ENCODE results near the gene SYT12.

Gene SYT12

DNA sequence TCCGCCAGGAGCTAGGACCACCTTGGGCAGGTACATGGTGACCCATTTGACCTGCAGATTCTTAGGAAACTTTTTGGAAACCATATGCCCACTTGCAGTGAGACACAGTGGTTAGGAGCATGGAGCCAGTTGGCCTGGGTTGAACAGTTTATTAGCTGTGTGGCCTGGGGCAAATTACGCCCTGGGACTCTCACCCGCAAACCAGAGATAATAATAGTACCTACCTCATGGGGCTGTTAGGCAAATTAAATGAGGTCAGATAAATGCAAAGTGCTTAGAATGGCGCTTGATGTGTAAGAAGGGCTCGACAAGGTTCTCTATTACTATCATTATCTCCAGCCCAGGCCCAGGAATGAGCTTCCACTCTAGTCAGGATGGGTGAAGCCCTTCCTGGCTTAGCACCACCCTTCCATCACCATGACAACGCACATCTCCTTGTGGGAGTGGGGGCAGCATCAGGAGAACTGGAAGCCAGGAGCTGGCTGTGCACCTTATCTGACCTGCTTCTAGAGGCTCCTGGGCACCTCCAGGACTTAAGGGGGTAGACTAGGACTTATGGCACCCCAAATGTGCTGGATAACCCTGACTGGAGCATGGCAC lies 5.1 kb downstream of the SYT12 start:
- no CpG with 5 or more reads among the region's 6 CpGs for WGBS (ENCODE audit: insufficient coverage, insufficient read length)
- Histone ChIP-seq H3K27ac (ENCODE audit: low read length) (no peak overlapping the region), H3K9me3 (ENCODE audit: control insufficient read depth, insufficient read depth, low read length) (no peaks in the 10 kb centered on the region), H3K27me3 (ENCODE audit: control insufficient read depth, insufficient read depth, low read length) (peaks cover 11% of the 10 kb centered on the region), H3K4me3 (ENCODE audit: low read length) (no peak overlapping the region), H3K36me3 (ENCODE audit: control insufficient read depth, insufficient read depth, low read length) (no peaks in the 10 kb centered on the region), H3K4me1 (ENCODE audit: control insufficient read depth, insufficient read depth, low read length) (peaks cover 7% of the 10 kb centered on the region; the same call in 1 of the 2 replicates)
- DNase-seq (ENCODE audit: low read depth, low spot score) = no peak

DNA sequence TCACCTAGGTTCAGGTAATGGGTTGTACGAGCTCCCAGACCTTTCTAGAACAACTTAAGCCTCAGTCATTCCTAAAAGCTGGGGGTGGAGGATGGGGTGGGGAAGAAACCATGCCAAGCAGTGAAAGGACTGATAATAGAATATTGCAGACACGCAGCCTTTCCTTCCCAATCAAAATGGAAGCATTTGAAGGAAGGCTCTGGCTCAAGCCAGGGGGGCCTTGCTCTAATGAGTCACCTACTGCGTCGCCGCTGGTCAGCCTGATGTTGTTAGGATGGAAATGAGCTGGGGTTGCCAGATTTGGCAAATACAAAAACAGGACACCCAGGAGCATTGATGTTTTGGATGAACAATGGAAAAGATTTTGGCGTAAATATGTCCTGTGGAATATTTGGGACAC lies 6.2 kb downstream of the SYT12 start:
- Histone ChIP-seq H3K27ac (ENCODE audit: low read length) (no peak overlapping the region), H3K4me3 (ENCODE audit: low read length) (no peak overlapping the region), H3K27me3 (ENCODE audit: control insufficient read depth, insufficient read depth, low read length) (peaks cover 5% of the 10 kb centered on the region), H3K4me1 (ENCODE audit: control insufficient read depth, insufficient read depth, low read length) (peaks cover 4% of the 10 kb centered on the region; the same call in 1 of the 2 replicates), H3K36me3 (ENCODE audit: control insufficient read depth, insufficient read depth, low read length) (no peaks in the 10 kb centered on the region), H3K9me3 (ENCODE audit: control insufficient read depth, insufficient read depth, low read length) (no peaks in the 10 kb centered on the region)
- no CpG with 5 or more reads among the region's 6 CpGs for WGBS (ENCODE audit: insufficient coverage, insufficient read length)
- no peak for DNase-seq (ENCODE audit: low read depth, low spot score)

DNA sequence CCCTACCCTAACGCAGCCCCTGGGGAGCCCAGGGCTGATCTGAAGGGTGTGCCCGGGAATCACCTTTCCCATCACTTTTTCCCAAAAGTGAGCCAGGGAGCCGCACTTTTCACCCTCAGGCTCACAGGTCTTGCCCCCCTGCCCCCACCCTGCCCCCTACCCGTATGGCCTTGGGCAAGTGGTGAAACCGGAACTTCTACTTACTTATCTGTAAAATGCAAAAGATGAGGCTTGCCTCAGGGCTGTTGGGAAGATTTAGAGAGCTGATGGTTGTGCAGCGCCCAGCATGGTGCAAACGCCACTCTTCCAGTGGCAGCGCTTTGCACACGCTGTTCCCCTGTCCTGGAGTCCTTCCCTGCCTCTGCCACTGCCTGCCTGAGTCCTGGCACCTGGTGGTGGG lies 8.0 kb downstream of the SYT12 start:
- no CpG with 5 or more reads among the region's 9 CpGs for WGBS (ENCODE audit: insufficient coverage, insufficient read length)

DNA sequence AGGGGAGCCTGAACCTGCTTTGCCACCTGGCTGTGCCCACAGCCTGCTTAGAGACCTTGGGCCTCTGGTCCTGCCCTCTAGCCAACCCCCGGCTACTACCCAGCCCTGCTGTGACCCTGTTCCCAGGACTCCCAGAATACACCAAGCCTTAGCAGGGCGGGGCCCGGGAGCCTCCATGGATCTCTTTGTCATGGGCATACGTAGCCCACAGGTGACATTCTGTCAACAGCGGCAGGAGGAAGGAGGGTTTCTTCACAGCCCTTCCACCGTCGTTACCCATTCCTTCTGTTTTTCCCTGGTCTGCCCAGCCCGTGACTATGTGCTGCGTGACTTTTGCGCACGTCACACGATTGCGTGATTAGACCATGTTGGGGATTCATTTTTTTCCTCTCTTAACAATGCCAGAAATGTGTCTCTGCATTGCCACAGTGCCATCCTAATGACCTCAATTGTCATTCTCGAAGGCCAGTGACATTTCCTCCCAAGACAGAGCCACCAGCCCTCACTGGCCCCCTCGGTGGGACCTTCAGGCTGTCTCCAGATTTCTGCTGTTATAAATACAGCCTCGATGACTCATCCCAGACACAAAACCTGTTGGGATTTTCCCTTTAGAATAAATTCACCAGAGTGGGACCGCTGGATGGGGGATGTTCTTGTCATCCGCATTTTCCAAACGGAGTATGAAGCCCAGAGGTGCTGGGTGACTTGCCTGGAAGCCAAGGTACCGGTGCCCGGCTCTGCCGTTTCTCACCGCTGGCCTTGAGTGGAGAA lies 9.0 kb downstream of the SYT12 start:
- no peak overlapping the region for H3K4me3 ChIP-seq (ENCODE audit: low read length)
- H3K9me3 ChIP-seq (ENCODE audit: control insufficient read depth, insufficient read depth, low read length) = no peaks in the 10 kb centered on the region
- DNase-seq (ENCODE audit: low read depth, low spot score) = no peak
- no peak overlapping the region for H3K27ac ChIP-seq (ENCODE audit: low read length)
- WGBS (ENCODE audit: insufficient coverage, insufficient read length) = no CpG with 5 or more reads among the region's 23 CpGs
- no peaks in the 10 kb centered on the region for H3K27me3 ChIP-seq (ENCODE audit: control insufficient read depth, insufficient read depth, low read length)
- peaks cover 4% of the 10 kb centered on the region; the same call in 1 of the 2 replicates for H3K4me1 ChIP-seq (ENCODE audit: control insufficient read depth, insufficient read depth, low read length)
- H3K36me3 ChIP-seq (ENCODE audit: control insufficient read depth, insufficient read depth, low read length) = no peaks in the 10 kb centered on the region

More for the DNA sequence above, 8.0 kb downstream of the SYT12 start:
- Histone ChIP-seq H3K4me3 (ENCODE audit: low read length) (no peak overlapping the region), H3K9me3 (ENCODE audit: control insufficient read depth, insufficient read depth, low read length) (no peaks in the 10 kb centered on the region), H3K36me3 (ENCODE audit: control insufficient read depth, insufficient read depth, low read length) (no peaks in the 10 kb centered on the region), H3K27me3 (ENCODE audit: control insufficient read depth, insufficient read depth, low read length) (no peaks in the 10 kb centered on the region), H3K27ac (ENCODE audit: low read length) (no peak overlapping the region), H3K4me1 (ENCODE audit: control insufficient read depth, insufficient read depth, low read length) (peaks cover 4% of the 10 kb centered on the region; the same call in 1 of the 2 replicates)
- no peak for DNase-seq (ENCODE audit: low read depth, low spot score)

DNA sequence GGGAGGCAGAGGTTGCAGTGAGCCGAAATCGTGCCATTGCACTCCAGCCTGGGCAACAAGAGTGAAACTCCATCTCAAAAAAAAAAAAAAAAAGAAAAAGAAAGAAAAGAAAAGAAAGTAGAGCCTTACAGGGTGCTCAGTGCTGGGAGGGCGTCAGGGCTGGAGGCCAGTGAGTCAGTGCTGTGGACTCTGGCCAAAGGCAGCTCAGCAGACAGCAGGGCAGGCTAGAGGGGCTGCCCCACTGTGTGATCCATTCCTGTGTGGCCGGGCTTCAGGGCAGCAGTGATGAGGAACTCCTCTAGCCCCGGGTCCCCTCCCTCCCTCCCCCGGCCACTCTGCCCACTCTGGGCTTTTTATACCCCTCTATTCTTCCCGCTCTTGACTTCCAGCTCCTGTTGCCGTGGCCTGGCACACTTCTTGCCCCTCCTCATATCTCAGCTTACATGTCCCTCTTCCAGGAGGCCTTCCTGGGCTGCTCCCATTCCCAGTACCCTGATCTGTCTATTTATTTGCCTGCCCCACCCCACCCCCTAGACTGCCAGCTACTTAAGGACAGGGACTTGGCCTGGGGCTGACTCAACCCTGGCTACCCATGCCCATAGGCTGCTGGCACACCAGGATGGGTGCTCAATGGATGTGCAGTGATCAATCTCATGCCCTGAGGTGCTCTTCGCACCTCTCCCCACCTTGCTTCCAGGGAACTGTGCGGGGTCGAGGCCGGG lies 10.1 kb downstream of the SYT12 start:
- Histone ChIP-seq H3K27ac (ENCODE audit: low read length) (no peak overlapping the region), H3K4me3 (ENCODE audit: low read length) (no peak overlapping the region), H3K9me3 (ENCODE audit: control insufficient read depth, insufficient read depth, low read length) (no peaks in the 10 kb centered on the region), H3K36me3 (ENCODE audit: control insufficient read depth, insufficient read depth, low read length) (no peaks in the 10 kb centered on the region), H3K27me3 (ENCODE audit: control insufficient read depth, insufficient read depth, low read length) (no peaks in the 10 kb centered on the region), H3K4me1 (ENCODE audit: control insufficient read depth, insufficient read depth, low read length) (peaks cover 4% of the 10 kb centered on the region; the same call in 1 of the 2 replicates)
- WGBS (ENCODE audit: insufficient coverage, insufficient read length) = no CpG with 5 or more reads among the region's 12 CpGs
- DNase-seq (ENCODE audit: low read depth, low spot score) = no peak

DNA sequence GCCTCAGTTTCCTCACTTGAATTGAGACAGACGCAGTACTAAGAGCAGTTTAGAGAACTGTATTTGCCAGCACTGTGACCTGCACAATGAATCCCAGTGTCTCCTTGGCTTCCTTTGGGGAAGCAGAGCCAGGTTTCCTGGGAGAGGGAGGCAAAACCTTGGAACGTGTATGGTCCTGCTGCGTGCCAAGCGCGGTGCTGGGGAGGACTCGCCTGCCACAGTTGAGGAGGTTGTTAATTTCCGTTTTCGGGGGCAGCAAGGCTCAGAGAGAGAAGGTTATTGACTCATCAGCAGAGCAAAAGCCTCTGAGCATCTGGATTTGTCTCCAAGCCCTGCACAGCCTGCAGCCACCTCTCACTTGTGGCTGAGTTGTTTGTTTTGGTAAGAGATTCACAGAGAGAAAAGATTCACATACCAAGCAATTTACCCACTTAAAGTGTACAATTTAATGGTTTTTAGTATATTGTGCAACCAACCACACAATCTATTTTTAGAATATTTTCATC lies 10.8 kb downstream of the SYT12 start:
- Histone ChIP-seq H3K36me3 (ENCODE audit: control insufficient read depth, insufficient read depth, low read length) (no peaks in the 10 kb centered on the region), H3K4me3 (ENCODE audit: low read length) (no peak overlapping the region), H3K9me3 (ENCODE audit: control insufficient read depth, insufficient read depth, low read length) (no peaks in the 10 kb centered on the region), H3K27ac (ENCODE audit: low read length) (no peak overlapping the region), H3K4me1 (ENCODE audit: control insufficient read depth, insufficient read depth, low read length) (peaks cover 4% of the 10 kb centered on the region; the same call in 1 of the 2 replicates), H3K27me3 (ENCODE audit: control insufficient read depth, insufficient read depth, low read length) (no peaks in the 10 kb centered on the region)
- no peak for DNase-seq (ENCODE audit: low read depth, low spot score)
- WGBS (ENCODE audit: insufficient coverage, insufficient read length) = no CpG with 5 or more reads among the region's 8 CpGs

DNA sequence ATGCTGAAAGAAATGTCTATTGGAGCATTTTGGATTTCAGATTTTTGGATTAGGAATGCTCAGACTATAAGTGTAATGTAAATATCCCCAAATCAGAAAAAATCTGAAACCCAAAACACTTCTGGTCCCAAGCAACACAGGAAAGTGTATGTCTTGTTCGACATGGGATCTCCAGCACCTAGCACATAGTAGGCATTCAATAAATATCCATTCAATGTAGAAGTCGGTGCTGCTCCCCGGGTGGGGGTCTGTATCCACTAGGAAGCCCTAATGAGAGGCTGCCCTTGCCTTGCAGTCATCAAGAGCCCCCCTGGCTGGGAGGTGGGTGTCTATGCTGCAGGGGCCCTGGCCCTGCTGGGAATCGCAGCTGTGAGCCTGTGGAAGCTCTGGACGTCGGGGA lies 11.4 kb downstream of the SYT12 start:
- Histone ChIP-seq H3K27me3 (ENCODE audit: control insufficient read depth, insufficient read depth, low read length) (no peaks in the 10 kb centered on the region), H3K36me3 (ENCODE audit: control insufficient read depth, insufficient read depth, low read length) (no peaks in the 10 kb centered on the region), H3K4me3 (ENCODE audit: low read length) (no peak overlapping the region), H3K27ac (ENCODE audit: low read length) (no peak overlapping the region), H3K4me1 (ENCODE audit: control insufficient read depth, insufficient read depth, low read length) (peaks cover 4% of the 10 kb centered on the region; the same call in 1 of the 2 replicates), H3K9me3 (ENCODE audit: control insufficient read depth, insufficient read depth, low read length) (no peaks in the 10 kb centered on the region)
- WGBS (ENCODE audit: insufficient coverage, insufficient read length) = no CpG with 5 or more reads among the region's 6 CpGs
- DNase-seq (ENCODE audit: low read depth, low spot score) = no peak

DNA sequence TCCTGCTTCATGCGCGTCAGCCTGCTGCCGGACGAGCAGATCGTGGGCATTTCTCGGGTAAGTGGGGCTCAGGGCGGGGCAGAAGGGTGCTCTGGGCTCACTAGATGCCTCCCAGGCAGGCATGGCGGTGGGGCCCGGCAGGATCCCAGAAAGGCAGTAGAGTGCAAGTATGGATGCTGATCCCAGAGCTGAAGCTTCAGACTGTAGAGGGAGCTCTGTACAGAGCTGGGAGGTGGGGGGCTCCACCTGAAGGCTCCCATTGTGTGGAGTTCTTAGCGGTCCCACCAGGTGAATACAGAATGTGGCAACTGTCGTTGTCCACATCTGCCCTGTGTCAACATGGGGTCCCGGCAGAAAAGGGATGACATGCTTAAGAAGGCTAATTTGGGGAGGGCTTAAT lies 17.2 kb downstream of the SYT12 start:
- WGBS (ENCODE audit: insufficient coverage, insufficient read length) = no CpG with 5 or more reads among the region's 12 CpGs
- no peak overlapping the region for H3K27ac ChIP-seq (ENCODE audit: low read length)
- no peak overlapping the region for H3K4me3 ChIP-seq (ENCODE audit: low read length)
- DNase-seq (ENCODE audit: low read depth, low spot score) = no peak
- no peaks in the 10 kb centered on the region for H3K4me1 ChIP-seq (ENCODE audit: control insufficient read depth, insufficient read depth, low read length)
- no peaks in the 10 kb centered on the region for H3K27me3 ChIP-seq (ENCODE audit: control insufficient read depth, insufficient read depth, low read length)
- no peaks in the 10 kb centered on the region for H3K36me3 ChIP-seq (ENCODE audit: control insufficient read depth, insufficient read depth, low read length)
- no peaks in the 10 kb centered on the region for H3K9me3 ChIP-seq (ENCODE audit: control insufficient read depth, insufficient read depth, low read length)

DNA sequence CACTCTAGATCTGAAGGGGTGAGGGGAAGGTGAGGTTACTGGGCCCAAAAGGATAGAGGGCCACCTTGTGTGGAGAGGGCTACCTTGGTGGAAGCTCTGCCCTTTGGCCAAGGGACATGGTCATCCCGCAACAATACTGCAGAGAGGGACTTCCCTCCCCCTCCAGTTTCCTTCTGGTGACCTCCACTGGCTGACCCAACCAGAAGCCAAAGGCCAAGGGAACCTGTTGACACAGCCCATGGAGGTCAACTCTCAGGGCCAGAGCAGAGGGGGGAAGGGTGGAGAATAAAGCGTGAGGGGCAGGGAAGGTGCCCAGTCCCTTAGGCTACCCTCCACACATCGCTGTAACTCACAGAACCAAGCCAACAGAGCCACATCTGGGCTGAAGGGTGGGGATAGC lies 18.7 kb downstream of the SYT12 start:
- Histone ChIP-seq H3K9me3 (ENCODE audit: control insufficient read depth, insufficient read depth, low read length) (no peaks in the 10 kb centered on the region), H3K4me3 (ENCODE audit: low read length) (no peak overlapping the region), H3K27me3 (ENCODE audit: control insufficient read depth, insufficient read depth, low read length) (no peaks in the 10 kb centered on the region), H3K4me1 (ENCODE audit: control insufficient read depth, insufficient read depth, low read length) (no peaks in the 10 kb centered on the region), H3K36me3 (ENCODE audit: control insufficient read depth, insufficient read depth, low read length) (no peaks in the 10 kb centered on the region), H3K27ac (ENCODE audit: low read length) (no peak overlapping the region)
- no CpG with 5 or more reads among the region's 3 CpGs for WGBS (ENCODE audit: insufficient coverage, insufficient read length)
- DNase-seq (ENCODE audit: low read depth, low spot score) = no peak

DNA sequence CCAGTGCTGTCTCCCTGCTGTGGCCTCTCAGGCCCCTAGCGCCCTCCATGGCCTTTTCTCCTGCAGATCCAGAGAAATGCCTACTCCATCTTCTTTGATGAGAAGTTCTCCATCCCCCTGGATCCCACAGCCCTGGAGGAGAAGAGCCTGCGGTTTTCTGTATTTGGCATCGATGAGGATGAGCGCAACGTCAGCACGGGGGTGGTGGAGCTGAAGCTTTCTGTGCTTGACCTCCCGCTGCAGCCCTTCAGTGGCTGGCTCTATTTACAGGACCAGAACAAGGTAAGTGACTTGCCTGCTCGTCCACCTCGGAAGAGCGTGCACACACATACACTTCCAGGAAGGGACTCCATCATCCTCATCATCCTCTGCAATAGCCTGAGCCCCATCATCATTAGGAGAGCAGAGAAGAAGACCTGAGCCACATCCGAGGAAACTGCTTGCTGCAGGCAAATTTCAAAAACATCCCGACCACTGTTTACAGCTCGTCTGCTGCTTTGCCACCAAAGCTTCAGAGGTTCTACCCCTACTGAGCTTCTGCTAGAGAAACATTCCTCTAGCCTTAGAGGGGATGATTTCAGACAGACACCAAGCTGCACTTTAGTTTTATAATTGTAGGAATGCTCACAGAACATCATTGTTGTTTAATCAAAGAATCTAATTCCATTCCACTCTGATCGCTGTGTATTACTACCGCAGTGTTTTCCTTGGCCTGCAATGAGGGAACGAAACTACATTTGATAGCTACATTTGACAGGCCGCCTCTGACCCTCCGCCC lies 20.8 kb downstream of the SYT12 start:
- no peak overlapping the region for H3K27ac ChIP-seq (ENCODE audit: low read length)
- no peaks in the 10 kb centered on the region for H3K9me3 ChIP-seq (ENCODE audit: control insufficient read depth, insufficient read depth, low read length)
- DNase-seq (ENCODE audit: low read depth, low spot score) = no peak
- H3K4me3 ChIP-seq (ENCODE audit: low read length) = no peak overlapping the region
- H3K4me1 ChIP-seq (ENCODE audit: control insufficient read depth, insufficient read depth, low read length) = no peaks in the 10 kb centered on the region
- no CpG with 5 or more reads among the region's 18 CpGs for WGBS (ENCODE audit: insufficient coverage, insufficient read length)
- H3K27me3 ChIP-seq (ENCODE audit: control insufficient read depth, insufficient read depth, low read length) = no peaks in the 10 kb centered on the region
- H3K36me3 ChIP-seq (ENCODE audit: control insufficient read depth, insufficient read depth, low read length) = no peaks in the 10 kb centered on the region
